HCT116 (cell line): Measurements from ENCODE around the gene INPP4A. TPM values are rescaled to one million over a fixed set of nuclear protein-coding genes. Genes with fewer than 3 reads are reported as not detected.

Experiments
- ATAC-seq: fragments of 200-7000 bp; cut with Tn5 transposase; 2 replicates; pipeline ENCODE4 v1.9.1; 2020; ENCODE audit warnings: mild to moderate bottlenecking, moderate library complexity
- BruUV-seq: library from RNA; stranded (reverse); fragments of 400-500 nt; replicated peaks from 2 replicates; lab custom pipeline; 2021; lab: Mats Ljungman, UMichigan
- CTCF ChIA-PET: fragments of 300-600 bp; sonication (Branson Sonifier 250); formaldehyde crosslinking; loops from one replicate; lab custom pipeline; 2021; ENCODE audit warnings: antibody characterized with exemption; lab: Charles Lee
- POLR2A ChIA-PET: fragments of 300-600, 350-600 bp; sonication (Branson Sonifier 250); formaldehyde crosslinking; loops from one replicate; lab custom pipeline; 2021; ENCODE audit warnings: antibody characterized with exemption; lab: Charles Lee
- RAD21 ChIA-PET, 2 experiments: fragments of 300-600 bp; sonication (Branson Sonifier 250); formaldehyde crosslinking; loops; one replicate each; lab custom pipeline; 2023; ENCODE audit warnings: low total read pairs in 2 of 2; ENCODE audit not compliant: uncharacterized antibody in 2 of 2, unreplicated experiment in 2 of 2, low non-redundant PET in 1 of 2; lab: Charles Lee
- DNase-seq: peaks from one replicate; pipeline ENCODE4 v3.0.0-alpha.2; 2010; ENCODE audit warnings: low read depth, low spot score
- H2AFZ ChIP-seq: fragments of 200-600 bp; shearing (Covaris generic), sonication (generic); 2 replicates; pipeline ENCODE4 v1.6.1; 2017; ENCODE audit warnings: low read depth, mixed run types, mixed read lengths, antibody characterized with exemption, low read length; ENCODE audit not compliant: poor library complexity, severe bottlenecking
- H3K27ac ChIP-seq: 2 replicates; pipeline ENCODE4 v1.5.1; 2012; ENCODE audit warnings: low read depth, low read length
- H3K27me3 ChIP-seq: fragments of 200-600 bp; sonication (generic); 2 replicates; pipeline ENCODE4 v1.6.1; 2016; ENCODE audit warnings: mixed run types, low read length, mixed read lengths; ENCODE audit not compliant: insufficient read depth
- H3K36me3 ChIP-seq, 2 experiments: fragments of 200-500 bp in 1 of 2; fragments of 200-600 bp in 1 of 2; sonication (Bioruptor generic) in 1 of 2; sonication (generic) in 1 of 2; 2 replicates each; pipeline versions ENCODE4 v1.5.1 to v1.6.1; 2014 to 2016; ENCODE audit warnings: low read length in 2 of 2, inconsistent platforms in 1 of 2, mixed read lengths in 1 of 2, mixed run types in 1 of 2; ENCODE audit not compliant: insufficient read depth in 2 of 2, control insufficient read depth in 1 of 2
- H3K4me1 ChIP-seq, 2 experiments: fragments of 200-600 bp in 1 of 2; sonication (generic) in 1 of 2; 2 replicates each; pipeline versions ENCODE4 v1.5.1 to v1.6.1; 2012 to 2017; ENCODE audit warnings: low read length in 2 of 2, inconsistent platforms in 1 of 2, mild to moderate bottlenecking in 1 of 2, mixed read lengths in 1 of 2, mixed run types in 1 of 2, moderate library complexity in 1 of 2; ENCODE audit not compliant: insufficient read depth in 2 of 2, control insufficient read depth in 1 of 2
- H3K4me2 ChIP-seq: fragments of 200-600 bp; sonication (generic); 2 replicates; pipeline ENCODE4 v1.6.1; 2017; ENCODE audit warnings: mixed run types, low read length, mixed read lengths
- H3K4me3 ChIP-seq, 2 experiments: fragments of 200-600 bp in 1 of 2; sonication (generic) in 1 of 2; replicated peaks in 1 of 2; 2 replicates each; pipeline ENCODE4 v1.5.1; 2011 to 2016; ENCODE audit warnings: low read length in 2 of 2, control low read depth in 1 of 2, low read depth in 1 of 2, mild to moderate bottlenecking in 1 of 2, mixed read lengths in 1 of 2, mixed run types in 1 of 2
- H3K79me2 ChIP-seq: fragments of 200-600 bp; sonication (generic); 2 replicates; pipeline ENCODE4 v1.6.1; 2017; ENCODE audit warnings: mild to moderate bottlenecking, mixed run types, low read length, moderate library complexity, mixed read lengths; ENCODE audit not compliant: insufficient read depth
- H3K9ac ChIP-seq: fragments of 200-600 bp; sonication (generic); 2 replicates; pipeline ENCODE4 v1.6.1; 2016; ENCODE audit warnings: low read length, mixed read lengths
- H3K9me2 ChIP-seq: fragments of 200-600 bp; sonication (generic), shearing (Covaris generic); 2 replicates; pipeline ENCODE4 v1.6.1; 2017; ENCODE audit warnings: mixed run types, mild to moderate bottlenecking, moderate library complexity; ENCODE audit not compliant: insufficient read depth
- H3K9me3 ChIP-seq, 2 experiments: fragments of 200-500 bp in 1 of 2; fragments of 200-600 bp in 1 of 2; sonication (Bioruptor generic) in 1 of 2; sonication (generic) in 1 of 2; 2 replicates each; pipeline ENCODE4 v1.6.1; 2014 to 2017; ENCODE audit warnings: low read length in 2 of 2, mixed read lengths in 2 of 2, inconsistent platforms in 1 of 2, low read depth in 1 of 2, mild to moderate bottlenecking in 1 of 2, mixed run types in 1 of 2, moderate library complexity in 1 of 2; ENCODE audit not compliant: control insufficient read depth in 1 of 2, insufficient read depth in 1 of 2
- H4K20me1 ChIP-seq: fragments of 200-600 bp; sonication (generic), shearing (Covaris generic); 2 replicates; pipeline ENCODE4 v1.6.1; 2017; ENCODE audit warnings: mixed run types, mild to moderate bottlenecking, moderate library complexity; ENCODE audit not compliant: insufficient read depth
- CEBPB ChIP-seq: IDR thresholded peaks from 2 replicates; pipeline ENCODE4 v1.6.1; 2012; ENCODE audit warnings: low read depth
- EGR1 ChIP-seq: IDR thresholded peaks from 2 replicates; pipeline ENCODE4 v1.6.1; 2012; ENCODE audit warnings: low read depth
- EZH2 ChIP-seq: fragments of 200-600 bp; sonication (generic); IDR thresholded peaks from 2 replicates; pipeline ENCODE4 v1.6.1; 2017; ENCODE audit warnings: antibody characterized with exemption, mixed run types
- EZH2phosphoT487 ChIP-seq: fragments of 200-600 bp; IDR thresholded peaks from 2 replicates; pipeline ENCODE4 v1.6.1; 2018; ENCODE audit warnings: antibody characterized with exemption, borderline replicate concordance
- POLR2A ChIP-seq: IDR thresholded peaks from 2 replicates; pipeline ENCODE4 v1.7.0; 2011; ENCODE audit warnings: borderline replicate concordance; ENCODE audit not compliant: insufficient read depth, insufficient read length; ENCODE audit errors: extremely low read depth
- POLR2AphosphoS5 ChIP-seq: IDR thresholded peaks from 2 replicates; pipeline ENCODE4 v1.6.1; 2011; ENCODE audit warnings: mild to moderate bottlenecking, low read depth, low read length, moderate library complexity
- SP1 ChIP-seq: IDR thresholded peaks from 2 replicates; pipeline ENCODE4 v1.6.1; 2012; ENCODE audit warnings: low read depth
- SRF ChIP-seq: IDR thresholded peaks from 2 replicates; pipeline ENCODE4 v1.6.1; 2012; ENCODE audit warnings: low read depth
- YY1 ChIP-seq: IDR thresholded peaks from 2 replicates; pipeline ENCODE4 v1.6.1; 2011; ENCODE audit warnings: low read length, low read depth, moderate library complexity, mild to moderate bottlenecking; ENCODE audit not compliant: insufficient replicate concordance; ENCODE audit errors: extremely low read depth
- ZNF274 ChIP-seq: fragments of 200-500 bp; sonication (Bioruptor generic); IDR thresholded peaks from 2 replicates; pipeline ENCODE4 v1.6.1; 2014; ENCODE audit warnings: mild to moderate bottlenecking, low read depth, low read length, inconsistent platforms
- intact Hi-C: fragments of 100-400 bp; cut with micrococcal nuclease; formaldehyde crosslinking; loops from 2 replicates; pipeline ENCODE4 v1.10.0; 2022
- total RNA-seq: library from RNA; stranded (reverse); gene quantifications from one replicate; pipeline ENCODE4 v1.2.1, GENCODE V29; 2021; ENCODE audit not compliant: unreplicated experiment
- TF ChIP-seq, protein P1 (sequence below): IDR thresholded peaks from 2 replicates; pipeline ENCODE4 v1.6.1; 2012; ENCODE audit warnings: low read depth

Gene INPP4A
- total RNA-seq, 1 experiment from 2014 or later: 18.5 TPM

DNA sequence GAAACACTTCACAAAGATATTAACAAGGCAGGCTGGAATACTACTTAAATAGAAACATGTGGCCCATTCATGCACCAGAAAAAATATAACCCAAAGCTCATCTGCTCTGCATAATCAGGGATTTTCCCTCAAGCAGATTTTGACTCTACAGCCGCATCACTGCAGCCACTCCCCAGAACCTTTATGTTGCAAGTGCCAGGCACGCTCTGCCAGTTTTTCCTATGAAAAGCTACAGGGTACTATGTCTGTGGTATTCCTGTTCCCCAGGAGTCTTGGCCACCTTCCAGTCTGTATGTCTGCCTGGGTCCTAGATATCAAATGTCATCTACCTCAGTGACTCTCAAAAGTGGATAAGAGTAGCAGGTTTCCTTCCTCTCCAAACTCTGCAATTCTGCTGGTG is 159.9 kb downstream of the INPP4A start:
- POLR2A ChIA-PET: no interaction called here
- H3K36me3 ChIP-seq: peaks cover 16 to 24% of the 10 kb centered on the region in 2 experiments; a peak in 3 of 4 replicates
- no peak overlapping the region for H3K4me2 ChIP-seq
- no peak overlapping the region for H3K4me3 ChIP-seq
- H3K9ac ChIP-seq: no peak overlapping the region
- DNase-seq (no peak), ATAC-seq (no peak)
- RAD21 ChIA-PET: no interaction called here
- TF ChIP-seq YY1 (no peak), SRF (no peak), CEBPB (no peak), EGR1 (no peak), POLR2A (no peak), ZNF274 (no peak), EZH2 (no peak), EZH2phosphoT487 (no peak), POLR2AphosphoS5 (no peak), SP1 (no peak)
- TF ChIP-seq, protein P1, sequence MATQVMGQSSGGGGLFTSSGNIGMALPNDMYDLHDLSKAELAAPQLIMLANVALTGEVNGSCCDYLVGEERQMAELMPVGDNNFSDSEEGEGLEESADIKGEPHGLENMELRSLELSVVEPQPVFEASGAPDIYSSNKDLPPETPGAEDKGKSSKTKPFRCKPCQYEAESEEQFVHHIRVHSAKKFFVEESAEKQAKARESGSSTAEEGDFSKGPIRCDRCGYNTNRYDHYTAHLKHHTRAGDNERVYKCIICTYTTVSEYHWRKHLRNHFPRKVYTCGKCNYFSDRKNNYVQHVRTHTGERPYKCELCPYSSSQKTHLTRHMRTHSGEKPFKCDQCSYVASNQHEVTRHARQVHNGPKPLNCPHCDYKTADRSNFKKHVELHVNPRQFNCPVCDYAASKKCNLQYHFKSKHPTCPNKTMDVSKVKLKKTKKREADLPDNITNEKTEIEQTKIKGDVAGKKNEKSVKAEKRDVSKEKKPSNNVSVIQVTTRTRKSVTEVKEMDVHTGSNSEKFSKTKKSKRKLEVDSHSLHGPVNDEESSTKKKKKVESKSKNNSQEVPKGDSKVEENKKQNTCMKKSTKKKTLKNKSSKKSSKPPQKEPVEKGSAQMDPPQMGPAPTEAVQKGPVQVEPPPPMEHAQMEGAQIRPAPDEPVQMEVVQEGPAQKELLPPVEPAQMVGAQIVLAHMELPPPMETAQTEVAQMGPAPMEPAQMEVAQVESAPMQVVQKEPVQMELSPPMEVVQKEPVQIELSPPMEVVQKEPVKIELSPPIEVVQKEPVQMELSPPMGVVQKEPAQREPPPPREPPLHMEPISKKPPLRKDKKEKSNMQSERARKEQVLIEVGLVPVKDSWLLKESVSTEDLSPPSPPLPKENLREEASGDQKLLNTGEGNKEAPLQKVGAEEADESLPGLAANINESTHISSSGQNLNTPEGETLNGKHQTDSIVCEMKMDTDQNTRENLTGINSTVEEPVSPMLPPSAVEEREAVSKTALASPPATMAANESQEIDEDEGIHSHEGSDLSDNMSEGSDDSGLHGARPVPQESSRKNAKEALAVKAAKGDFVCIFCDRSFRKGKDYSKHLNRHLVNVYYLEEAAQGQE: no peak
- H3K9me2 ChIP-seq: no peaks in the 10 kb centered on the region
- peaks cover 57% of the 10 kb centered on the region for H3K79me2 ChIP-seq
- no peaks in the 10 kb centered on the region for H3K27me3 ChIP-seq
- no peaks in the 10 kb centered on the region for H3K9me3 ChIP-seq
- H2AFZ ChIP-seq: no peak overlapping the region
- no peak overlapping the region for H3K27ac ChIP-seq
- no TSS peak for BruUV-seq
- H4K20me1 ChIP-seq: no peaks in the 10 kb centered on the region; the same call in 1 of the 2 replicates
- CTCF ChIA-PET: no interaction called here
- intact Hi-C loops: no loop called here
- peaks cover 7 to 16% of the 10 kb centered on the region in 2 experiments; a peak in 3 of 4 replicates for H3K4me1 ChIP-seq
